PFSK-1 (cell line): ENCODE results near the gene DNAJC5.

Source experiments
- REST ChIP-seq, 2 experiments: IDR thresholded peaks; 2 replicates each; pipeline versions ENCODE4 v1.6.1 to v1.8.0; 2011 to 2012; ENCODE audit warnings: low read depth in 2 of 2, low read length in 2 of 2, control low read depth in 1 of 2, inconsistent platforms in 1 of 2, mild to moderate bottlenecking in 1 of 2, moderate library complexity in 1 of 2; ENCODE audit not compliant: insufficient read depth in 1 of 2
- SIN3A ChIP-seq: IDR thresholded peaks from 2 replicates; pipeline ENCODE4 v1.6.1; 2012; ENCODE audit warnings: mild to moderate bottlenecking, low read length, moderate library complexity, borderline replicate concordance; ENCODE audit not compliant: insufficient read depth
- TAF1 ChIP-seq: IDR thresholded peaks from 2 replicates; pipeline ENCODE4 v1.6.1; 2012; ENCODE audit warnings: low read length, control low read depth, borderline replicate concordance; ENCODE audit not compliant: insufficient read depth

GRCh38 chr20:63889241-63890200 is 5.4 kb upstream of the DNAJC5 start:
- TF ChIP-seq TAF1 (no peak), SIN3A (no peak), REST (IDR thresholded peaks at IDR 0.05; ENCODE audit: insufficient read depth in 1 of 2, low read depth in 2 of 2, low read length in 2 of 2) (no peak)
